IPS-NIHi11 (cell line): ENCODE results near the gene ALDH5A1.

Source experiments
- DNase-seq: peaks from one replicate; pipeline ENCODE4 v3.0.0; 2012; ENCODE audit warnings: mixed read lengths, low spot score

ALDH5A1 gene

DNA sequence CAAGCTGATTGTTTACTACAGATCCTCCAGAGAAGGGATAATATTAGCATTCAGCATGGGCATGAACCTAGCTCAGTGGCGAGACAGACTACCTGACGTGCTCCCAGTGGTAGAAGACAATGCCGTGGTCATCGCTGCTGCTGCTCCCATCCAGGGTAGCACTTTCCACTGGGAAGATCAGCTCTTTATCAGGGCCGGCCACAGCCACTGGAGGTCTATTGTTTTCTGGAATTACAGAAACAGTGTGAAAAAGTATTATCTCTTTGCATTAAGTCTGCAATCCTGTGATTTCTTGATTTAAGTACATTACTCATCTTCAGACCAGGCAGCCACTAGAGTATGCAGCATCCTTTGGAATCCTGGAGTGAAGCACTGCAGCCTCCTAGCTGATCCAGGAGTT is 75.0 kb downstream of the ALDH5A1 start:
- no peak for DNase-seq

DNA sequence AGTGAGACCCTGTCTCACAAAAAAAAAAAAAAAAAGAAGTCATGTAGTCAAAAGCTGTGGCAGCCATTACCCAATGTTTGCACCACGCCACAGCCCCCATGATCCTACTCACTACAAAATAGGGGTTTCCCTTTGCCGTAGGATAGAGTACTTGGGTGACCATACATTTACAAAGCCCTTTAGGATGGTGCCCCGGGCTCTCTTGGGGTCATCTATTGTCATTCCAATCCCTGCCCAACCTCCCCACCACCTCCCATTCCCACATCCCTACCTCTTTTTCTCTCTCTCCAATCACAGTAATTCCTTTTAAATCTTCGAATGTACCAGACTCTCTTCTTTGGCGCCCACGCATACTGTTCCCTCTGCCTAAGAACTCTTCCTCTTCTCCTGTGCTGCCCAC is 76.6 kb downstream of the ALDH5A1 start:
- DNase-seq: no peak

DNA sequence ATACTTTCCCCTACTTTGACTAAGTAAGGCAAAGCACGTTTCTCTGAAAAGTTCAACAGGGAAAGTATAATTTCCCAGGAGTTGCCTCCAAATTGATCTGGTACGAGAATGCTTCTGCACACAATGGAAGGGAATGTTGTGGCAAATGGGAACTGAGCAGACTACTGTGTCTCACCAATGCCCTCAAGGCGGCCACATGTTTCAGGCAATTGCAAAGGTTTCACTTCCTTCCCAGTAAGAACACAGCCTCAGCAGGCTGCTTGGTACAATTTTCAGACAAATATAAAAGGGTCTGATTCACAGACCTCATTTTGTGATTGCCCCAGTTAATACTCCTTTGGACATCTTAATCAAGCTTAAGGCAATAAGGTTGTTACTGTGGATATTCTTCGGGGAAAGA is 80.0 kb downstream of the ALDH5A1 start:
- no peak for DNase-seq

DNA sequence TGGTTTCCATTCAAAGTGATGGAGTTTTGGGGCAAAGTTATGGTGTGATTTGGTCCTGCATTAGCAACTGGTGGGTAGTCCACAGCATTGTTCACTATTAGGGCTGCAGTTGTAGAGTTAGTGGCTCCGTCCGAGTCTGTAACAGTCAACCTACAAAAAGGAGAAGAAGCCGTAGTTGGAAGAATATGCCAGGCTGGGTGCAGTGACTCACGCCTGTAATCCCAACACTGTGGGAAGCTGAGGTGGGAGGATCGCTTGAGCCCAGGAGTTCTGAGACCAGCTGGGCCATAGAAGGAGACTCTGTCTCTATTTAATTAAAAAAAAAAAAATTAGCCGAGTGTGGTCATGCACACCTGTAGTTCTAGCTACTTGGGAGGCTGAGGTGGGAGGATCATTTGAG is 81.7 kb downstream of the ALDH5A1 start:
- DNase-seq: no peak

GRCh38 chr6:24581084-24581669 is 86.4 kb downstream of the ALDH5A1 start:
- peak; percentile 65 for DNase-seq

DNA sequence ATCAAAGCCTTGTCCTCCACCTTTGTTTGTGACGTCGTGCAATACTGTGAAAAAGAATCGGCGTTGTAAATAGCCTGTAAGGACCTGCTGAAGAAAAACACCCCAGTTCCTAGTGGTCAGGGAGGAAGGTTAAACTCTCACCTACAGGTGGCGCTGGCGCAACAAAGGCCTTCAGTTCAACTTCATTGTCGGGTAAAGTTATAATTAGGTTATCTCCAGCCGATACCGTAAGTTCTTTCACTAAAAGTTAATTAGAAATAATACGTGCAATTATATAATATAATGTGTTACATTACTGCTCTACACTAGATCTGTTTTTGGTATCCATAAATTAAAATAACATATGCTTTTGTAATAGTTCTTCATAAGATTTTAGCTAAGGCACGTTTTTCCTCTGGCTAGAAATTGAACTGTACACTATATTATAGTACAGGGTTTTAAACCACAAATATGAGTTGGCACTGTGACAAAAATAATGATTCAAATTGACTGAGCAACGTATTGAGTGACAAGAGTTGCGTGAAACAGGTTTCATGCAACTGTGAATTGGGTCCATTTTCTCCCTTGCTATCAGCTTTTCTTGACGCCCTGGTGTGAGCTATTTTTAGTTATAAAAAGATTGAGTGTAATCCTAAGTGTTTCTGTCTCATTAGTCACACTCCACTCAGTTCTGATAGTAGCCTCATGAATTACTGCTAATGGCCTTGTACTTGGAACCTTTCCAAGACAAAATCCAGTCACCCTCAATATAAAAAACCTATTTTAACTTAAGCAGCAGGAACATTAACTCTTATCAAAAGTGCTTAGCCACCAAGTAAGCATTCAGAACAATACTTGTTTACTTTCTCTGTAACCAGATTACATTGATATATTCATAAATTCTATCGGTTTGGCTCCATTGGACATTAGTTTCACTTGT is 89.0 kb downstream of the ALDH5A1 start:
- peak; percentile 67 for DNase-seq

GRCh38 chr6:24584382-24584720 is 89.6 kb downstream of the ALDH5A1 start:
- no peak for DNase-seq
